SU-DHL-6 (cell line): ENCODE data around the gene TOR1A.

Source experiments
- H2AFZ ChIP-seq: fragments of 200-600 bp; sonication (generic); 2 replicates; pipeline ENCODE4 v1.6.1; 2014; ENCODE audit warnings: low read depth, mild to moderate bottlenecking, moderate library complexity, mixed read lengths, antibody characterized with exemption, low read length; ENCODE audit not compliant: severe bottlenecking
- H3F3A ChIP-seq: fragments of 200-600 bp; shearing (Covaris generic); 2 replicates; pipeline ENCODE4 v1.6.0; 2016; ENCODE audit warnings: antibody characterized with exemption, mild to moderate bottlenecking; ENCODE audit not compliant: insufficient read depth
- H3K27ac ChIP-seq: fragments of 200-600 bp; sonication (generic); 2 replicates; pipeline ENCODE4 v1.5.1; 2016; ENCODE audit warnings: low read depth, mild to moderate bottlenecking, low read length, moderate library complexity, mixed read lengths
- H3K27me3 ChIP-seq: fragments of 200-600 bp; sonication (generic), shearing (Covaris generic); 2 replicates; pipeline ENCODE4 v1.6.0; 2014; ENCODE audit warnings: mild to moderate bottlenecking, low read length
- H3K36me3 ChIP-seq: fragments of 200-600 bp; sonication (generic); 2 replicates; pipeline ENCODE4 v1.6.1; 2014; ENCODE audit warnings: mild to moderate bottlenecking, low read length, mixed read lengths
- H3K4me2 ChIP-seq: fragments of 300-600, 200-600 bp; shearing (Covaris generic), sonication (generic); 2 replicates; pipeline ENCODE4 v1.6.0; 2014; ENCODE audit warnings: low read length, low read depth, mild to moderate bottlenecking; ENCODE audit not compliant: poor library complexity, severe bottlenecking
- H3K4me3 ChIP-seq: fragments of 200-600 bp; sonication (generic); 2 replicates; pipeline ENCODE4 v1.5.1; 2014; ENCODE audit warnings: antibody characterized with exemption, low read length, mild to moderate bottlenecking, mixed read lengths; ENCODE audit not compliant: insufficient read depth, poor library complexity, severe bottlenecking
- H3K79me2 ChIP-seq: fragments of 200-600 bp; sonication (generic); 2 replicates; pipeline ENCODE4 v1.6.1; 2014; ENCODE audit warnings: mild to moderate bottlenecking, low read length, moderate library complexity; ENCODE audit not compliant: insufficient read depth
- H3K9ac ChIP-seq: fragments of 200-600 bp; sonication (generic); 2 replicates; pipeline ENCODE4 v1.7.0; 2014; ENCODE audit warnings: mild to moderate bottlenecking, low read length
- H3K9me2 ChIP-seq: fragments of 200-600 bp; sonication (generic); replicated peaks from 2 replicates; pipeline ENCODE4 v1.6.1; 2014; ENCODE audit warnings: low read length; ENCODE audit not compliant: insufficient read depth
- H3K9me3 ChIP-seq: fragments of 200-600 bp; sonication (generic); 2 replicates; pipeline ENCODE4 v1.6.1; 2014; ENCODE audit warnings: low read length, mixed read lengths; ENCODE audit not compliant: insufficient read depth
- H4K20me1 ChIP-seq: fragments of 200-600 bp; sonication (generic); 2 replicates; pipeline ENCODE4 v1.6.1; 2014; ENCODE audit warnings: low read depth, mild to moderate bottlenecking, antibody characterized with exemption, low read length, moderate library complexity, mixed read lengths
- EZH2phosphoT487 ChIP-seq: fragments of 200-600 bp; sonication (generic), shearing (Covaris generic); conservative IDR thresholded peaks from 2 replicates; pipeline ENCODE4 v1.6.1; 2018; ENCODE audit warnings: mild to moderate bottlenecking, antibody characterized with exemption, low read length, moderate library complexity, mixed read lengths
- TF ChIP-seq, protein P1 (sequence below): fragments of 200-600 bp; sonication (generic); IDR thresholded peaks from one replicate; pipeline ENCODE4 v1.5.1; 2017; ENCODE audit warnings: antibody characterized with exemption, mild to moderate bottlenecking, low read length, moderate library complexity; ENCODE audit not compliant: insufficient read depth, poor library complexity, severe bottlenecking

The TOR1A gene

DNA sequence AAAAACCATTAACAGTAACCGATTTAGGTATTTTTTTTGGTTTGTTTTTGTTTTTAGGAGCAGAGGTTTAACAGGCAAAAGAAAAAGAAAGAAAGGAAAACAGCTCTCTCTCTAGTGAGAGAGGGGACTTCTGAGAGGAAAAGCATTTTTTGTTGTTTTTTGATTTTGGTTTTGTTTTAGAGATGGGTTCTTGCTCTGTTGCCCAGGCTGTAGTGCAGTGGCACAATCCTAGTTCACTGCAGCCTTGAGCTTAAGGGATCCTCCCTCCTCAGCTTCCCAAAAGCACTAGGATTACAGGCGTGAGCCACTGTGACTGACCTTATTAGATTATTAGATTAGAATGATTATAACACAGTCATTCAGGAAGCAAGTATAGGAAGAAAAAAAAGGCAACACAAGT, 21.4 kb upstream of the TOR1A start:
- H3K4me2 ChIP-seq = no peak overlapping the region
- no peaks in the 10 kb centered on the region for H3K27me3 ChIP-seq
- no peak overlapping the region for H2AFZ ChIP-seq
- no peaks in the 10 kb centered on the region for H3F3A ChIP-seq
- no peaks in the 10 kb centered on the region for H3K9me2 ChIP-seq
- H3K9ac ChIP-seq = no peak overlapping the region
- no peak overlapping the region for H3K4me3 ChIP-seq
- TF ChIP-seq EZH2phosphoT487 = no peak
- TF ChIP-seq, protein P1, sequence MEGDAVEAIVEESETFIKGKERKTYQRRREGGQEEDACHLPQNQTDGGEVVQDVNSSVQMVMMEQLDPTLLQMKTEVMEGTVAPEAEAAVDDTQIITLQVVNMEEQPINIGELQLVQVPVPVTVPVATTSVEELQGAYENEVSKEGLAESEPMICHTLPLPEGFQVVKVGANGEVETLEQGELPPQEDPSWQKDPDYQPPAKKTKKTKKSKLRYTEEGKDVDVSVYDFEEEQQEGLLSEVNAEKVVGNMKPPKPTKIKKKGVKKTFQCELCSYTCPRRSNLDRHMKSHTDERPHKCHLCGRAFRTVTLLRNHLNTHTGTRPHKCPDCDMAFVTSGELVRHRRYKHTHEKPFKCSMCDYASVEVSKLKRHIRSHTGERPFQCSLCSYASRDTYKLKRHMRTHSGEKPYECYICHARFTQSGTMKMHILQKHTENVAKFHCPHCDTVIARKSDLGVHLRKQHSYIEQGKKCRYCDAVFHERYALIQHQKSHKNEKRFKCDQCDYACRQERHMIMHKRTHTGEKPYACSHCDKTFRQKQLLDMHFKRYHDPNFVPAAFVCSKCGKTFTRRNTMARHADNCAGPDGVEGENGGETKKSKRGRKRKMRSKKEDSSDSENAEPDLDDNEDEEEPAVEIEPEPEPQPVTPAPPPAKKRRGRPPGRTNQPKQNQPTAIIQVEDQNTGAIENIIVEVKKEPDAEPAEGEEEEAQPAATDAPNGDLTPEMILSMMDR = no peak
- no peaks in the 10 kb centered on the region for H3K36me3 ChIP-seq
- H3K27ac ChIP-seq = no peak overlapping the region
- no peaks in the 10 kb centered on the region for H3K9me3 ChIP-seq
- H3K79me2 ChIP-seq = no peaks in the 10 kb centered on the region
- H4K20me1 ChIP-seq = no peaks in the 10 kb centered on the region

DNA sequence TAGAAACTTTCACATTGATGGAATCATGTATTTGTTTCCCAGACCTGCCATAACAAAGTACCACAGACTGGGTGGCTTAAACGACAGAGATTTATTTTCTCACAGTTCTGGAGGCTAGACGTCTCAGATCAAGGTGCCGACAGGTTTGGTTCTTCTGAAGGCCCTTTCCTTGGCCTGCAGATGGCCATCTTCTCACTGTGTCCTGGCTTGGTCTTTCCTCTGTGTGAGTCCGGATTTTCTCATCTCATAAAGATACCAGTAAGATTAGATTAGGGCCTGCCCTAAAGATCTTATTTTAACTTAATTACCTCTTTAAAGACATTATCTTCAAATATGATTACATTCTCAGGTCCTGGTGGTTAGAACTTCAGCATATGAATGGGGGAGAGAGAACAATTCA, 17.1 kb upstream of the TOR1A start:
- no peak overlapping the region for H2AFZ ChIP-seq
- no peaks in the 10 kb centered on the region for H4K20me1 ChIP-seq
- H3K27me3 ChIP-seq = no peaks in the 10 kb centered on the region
- no peaks in the 10 kb centered on the region for H3K36me3 ChIP-seq
- no peaks in the 10 kb centered on the region for H3K9me2 ChIP-seq
- H3K9ac ChIP-seq = no peak overlapping the region
- no peak overlapping the region for H3K4me3 ChIP-seq
- H3K9me3 ChIP-seq = no peaks in the 10 kb centered on the region
- TF ChIP-seq, protein P1 = no peak
- TF ChIP-seq EZH2phosphoT487 = no peak
- no peak overlapping the region for H3K4me2 ChIP-seq
- H3F3A ChIP-seq = no peaks in the 10 kb centered on the region
- H3K79me2 ChIP-seq = no peaks in the 10 kb centered on the region
- no peak overlapping the region for H3K27ac ChIP-seq

DNA sequence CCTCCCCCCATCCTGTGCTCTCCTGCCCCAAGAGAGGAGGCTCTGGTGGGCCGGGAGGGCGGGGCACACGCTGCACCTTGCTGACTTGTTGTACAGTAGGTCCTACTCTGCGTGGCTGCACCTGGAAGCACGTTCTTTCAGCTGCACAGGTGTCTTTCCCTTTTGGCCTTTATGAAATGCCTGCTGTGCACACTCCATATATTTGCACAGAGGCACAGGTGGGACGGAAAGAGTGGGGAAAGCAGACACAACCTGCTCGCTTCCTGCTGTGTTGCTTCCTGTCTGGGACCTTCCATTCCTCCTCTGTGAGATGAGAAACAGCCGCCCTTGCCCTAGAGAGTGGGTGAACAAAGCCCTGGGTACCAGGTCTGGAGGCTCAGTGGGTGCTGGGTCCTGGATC, 16.1 kb upstream of the TOR1A start:
- Histone ChIP-seq H3K9ac (no peak overlapping the region), H3K36me3 (no peaks in the 10 kb centered on the region), H3K4me2 (no peak overlapping the region), H3K27ac (no peak overlapping the region), H3K4me3 (no peak overlapping the region), H3K79me2 (no peaks in the 10 kb centered on the region), H3K9me3 (no peaks in the 10 kb centered on the region), H3F3A (no peaks in the 10 kb centered on the region), H3K27me3 (no peaks in the 10 kb centered on the region), H4K20me1 (no peaks in the 10 kb centered on the region), H3K9me2 (no peaks in the 10 kb centered on the region), H2AFZ (no peak overlapping the region)
- TF ChIP-seq, protein P1 = no peak
- no peak for TF ChIP-seq EZH2phosphoT487
